GM21825 (cell line): ENCODE measurements around the gene CACHD1.

Source experiments
- ATAC-seq: cut with Tn5 transposase; IDR thresholded peaks from one replicate; pipeline ENCODE4 v1.9.1; 2021; ENCODE audit warnings: mild to moderate bottlenecking, moderate library complexity; ENCODE audit not compliant: unreplicated experiment

CACHD1 gene

DNA sequence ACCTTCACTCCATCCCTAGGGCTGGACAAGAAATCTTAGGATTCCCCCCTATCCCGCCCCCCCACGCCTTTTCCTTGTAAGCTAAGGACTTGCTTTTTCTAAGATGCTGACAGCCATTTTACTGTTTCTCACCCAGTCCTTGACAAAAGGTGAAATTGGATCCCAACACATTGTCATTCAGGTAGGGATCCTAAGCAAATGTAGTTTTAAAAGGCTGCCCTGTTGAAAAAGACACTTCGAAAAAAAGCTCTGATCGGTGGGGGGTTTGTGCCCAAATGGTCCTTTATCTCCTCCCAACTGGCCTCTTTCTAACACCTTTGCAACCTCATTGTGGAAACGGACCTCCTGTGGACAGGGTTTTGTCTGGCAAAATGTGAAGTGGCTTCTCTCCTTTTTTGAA, 2.9 kb downstream of the CACHD1 start:
- ATAC-seq = no peak

- no peak for ATAC-seq
Measured at GRCh38 chr1:64473367-64473766, 3.4 kb downstream of the CACHD1 start.

GRCh38 chr1:64474133-64474532, 4.2 kb downstream of the CACHD1 start:
- no peak for ATAC-seq

GRCh38 chr1:64474665-64475439, 4.9 kb downstream of the CACHD1 start:
- no peak for ATAC-seq

- no peak for ATAC-seq
Measured at GRCh38 chr1:64476251-64476952, 6.5 kb downstream of the CACHD1 start.

- ATAC-seq = no peak
Measured at GRCh38 chr1:64478594-64479470, 8.9 kb downstream of the CACHD1 start.

DNA sequence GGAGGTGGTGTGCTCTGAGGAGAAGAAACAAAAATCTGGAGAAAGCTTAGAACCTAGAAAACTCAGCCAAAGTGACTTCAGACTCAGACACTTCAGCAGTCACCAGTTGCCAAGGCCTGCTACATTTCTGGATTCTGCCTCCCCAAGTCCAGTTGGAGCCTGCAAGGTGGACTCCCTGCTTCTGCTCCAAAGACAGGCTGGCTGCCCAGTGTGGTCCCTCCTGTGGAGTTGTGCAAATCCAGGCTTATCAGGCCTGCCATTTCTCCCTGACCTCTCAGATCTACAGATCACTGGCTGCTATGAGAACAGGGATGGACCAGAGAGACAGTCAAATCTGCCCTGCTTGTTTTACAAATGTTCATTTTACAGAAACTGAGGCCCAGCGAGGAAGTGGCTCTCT, 9.9 kb downstream of the CACHD1 start:
- no peak for ATAC-seq

DNA sequence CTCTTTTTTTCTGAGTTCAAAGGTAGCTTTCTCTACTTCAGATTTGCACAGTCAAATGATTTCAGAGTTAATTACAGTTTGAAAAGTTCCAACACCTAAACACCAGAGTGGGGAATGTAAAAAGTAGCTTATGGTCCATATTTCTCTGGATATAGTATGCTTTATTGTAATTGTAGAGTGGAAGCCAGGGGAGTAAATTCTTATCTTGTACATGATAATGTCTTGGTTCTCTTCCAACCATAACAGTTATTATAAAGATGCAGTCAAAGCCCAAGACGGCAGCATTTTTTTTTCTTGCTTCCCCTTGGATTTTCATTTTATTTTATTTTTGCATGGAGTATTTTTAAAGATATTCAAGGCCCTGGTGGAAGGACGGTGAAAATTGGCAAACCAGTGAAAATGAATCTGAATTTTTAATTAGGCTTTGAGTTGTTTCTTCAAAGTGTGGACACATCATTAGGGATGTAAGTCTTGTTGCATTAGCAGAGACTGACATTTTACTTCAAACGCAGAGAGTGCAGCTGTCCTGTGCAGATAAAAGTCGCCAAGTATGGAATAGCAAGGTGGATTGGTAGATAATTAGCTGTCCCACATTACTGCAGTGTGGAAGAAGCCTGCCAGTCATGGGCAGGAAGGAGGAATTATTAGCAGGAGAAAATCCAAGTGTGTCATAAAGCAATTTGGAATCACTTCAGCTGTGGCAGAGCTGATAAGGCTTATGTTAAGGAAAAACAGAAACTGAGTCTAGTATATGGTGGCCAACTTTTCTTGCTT, 11.3 kb downstream of the CACHD1 start:
- ATAC-seq = no peak

DNA sequence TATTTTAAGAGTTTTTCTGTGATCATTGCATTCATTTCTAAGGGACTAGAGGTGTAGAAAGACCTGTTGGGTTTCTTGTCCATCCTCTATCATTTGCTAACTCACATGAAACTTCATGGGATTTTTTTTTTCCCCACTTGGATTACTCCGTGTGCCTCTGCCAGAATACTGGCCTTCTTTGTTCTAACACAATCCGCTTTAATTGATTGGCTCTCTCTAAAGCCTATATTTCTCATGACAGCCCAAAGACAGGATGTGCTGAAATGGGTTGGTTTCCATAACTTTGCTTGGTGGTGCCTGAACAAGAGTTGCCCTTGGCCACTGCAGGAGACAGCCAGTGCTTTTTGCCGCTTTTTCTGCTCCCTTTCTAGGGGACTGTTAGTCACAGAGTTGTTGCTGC, 12.2 kb downstream of the CACHD1 start:
- no peak for ATAC-seq

DNA sequence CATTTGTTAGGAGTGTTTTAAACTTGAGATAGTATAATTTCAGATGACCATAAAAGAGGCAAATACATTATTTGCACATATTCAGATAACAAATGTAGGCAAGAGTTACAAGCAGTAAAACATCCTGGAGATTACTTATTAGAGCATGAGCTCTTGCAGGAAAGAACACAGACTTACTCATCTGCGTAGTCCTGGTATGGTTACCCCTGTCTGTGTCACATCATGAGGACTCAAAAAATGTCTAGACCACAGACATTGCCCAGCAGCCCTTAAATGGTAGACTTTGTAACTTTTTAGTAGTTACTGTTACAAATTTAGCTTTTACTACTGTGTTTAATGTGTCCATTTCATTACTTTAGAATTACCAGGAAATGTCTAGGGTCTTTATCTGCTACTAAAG, 12.8 kb downstream of the CACHD1 start:
- ATAC-seq = no peak

DNA sequence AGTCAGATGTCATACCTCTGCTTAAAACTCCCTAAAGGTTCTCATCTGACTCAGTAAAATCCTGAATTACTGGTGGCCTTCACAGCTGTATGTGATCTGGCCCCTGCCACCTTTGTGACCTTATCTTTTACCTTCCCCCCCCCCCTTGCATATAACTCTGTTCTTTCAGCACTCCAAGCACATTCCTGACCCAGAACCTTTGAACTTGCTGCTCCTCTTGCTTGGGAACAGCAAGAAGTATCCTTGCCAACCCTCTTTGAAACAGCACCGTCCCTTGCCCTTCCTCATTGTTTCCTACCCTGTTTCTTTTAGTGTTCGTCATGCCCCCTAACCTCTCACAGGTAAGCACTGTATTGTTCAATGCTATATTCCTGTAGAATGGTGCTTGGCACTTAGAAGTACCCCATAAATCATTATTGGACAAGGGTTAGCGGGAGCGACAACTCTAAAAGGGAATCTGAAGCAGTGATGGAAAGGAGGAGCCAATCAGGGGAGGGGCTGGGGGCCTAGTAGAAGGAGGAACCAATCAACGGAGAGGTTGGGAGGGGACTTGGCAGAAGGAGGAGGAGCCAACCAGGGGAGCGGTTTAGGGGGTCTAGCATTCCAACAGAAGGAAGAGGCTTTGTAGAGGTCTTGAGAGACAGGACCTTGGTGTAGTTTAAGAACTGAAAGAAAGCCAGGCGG, 13.9 kb downstream of the CACHD1 start:
- no peak for ATAC-seq

GRCh38 chr1:64484651-64485050, 14.7 kb downstream of the CACHD1 start:
- ATAC-seq = no peak

DNA sequence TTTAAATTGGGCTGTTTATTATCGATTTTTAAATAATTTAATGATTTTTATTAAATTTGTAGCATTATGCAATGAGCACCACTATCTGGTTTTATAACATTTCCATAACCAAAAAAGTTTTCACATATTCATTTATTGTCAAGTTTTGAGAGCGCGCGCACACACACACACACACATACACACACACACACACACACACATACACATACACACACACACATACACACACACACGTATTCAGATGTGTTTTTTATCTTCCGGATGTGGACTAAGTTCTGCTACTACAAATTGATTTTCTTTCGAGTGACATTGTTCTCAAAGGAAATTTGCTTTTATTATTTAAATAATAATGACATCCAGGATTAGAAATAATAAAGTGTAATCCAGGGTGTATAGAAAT, 16.3 kb downstream of the CACHD1 start:
- ATAC-seq = no peak

DNA sequence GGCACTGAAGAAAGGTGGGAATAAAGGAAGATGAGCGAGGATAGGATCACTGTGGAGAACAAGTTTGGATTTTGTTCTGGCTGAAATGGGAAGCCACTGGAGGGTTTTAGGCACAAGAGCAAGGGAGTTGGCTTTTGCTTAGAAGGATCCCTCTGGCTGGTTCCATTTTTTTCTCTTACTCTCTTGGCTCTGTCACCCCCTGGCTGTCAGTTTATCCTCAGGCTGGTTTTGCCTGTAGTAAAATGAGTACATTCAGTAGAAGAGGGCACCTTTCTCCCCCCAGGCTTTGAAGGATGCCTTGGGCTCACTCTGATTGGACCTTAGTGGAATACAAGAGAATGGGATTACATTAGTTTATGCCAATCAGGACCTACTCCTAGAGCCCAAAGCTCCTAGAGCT, 17.1 kb downstream of the CACHD1 start:
- no peak for ATAC-seq

GRCh38 chr1:64488862-64489261, 18.9 kb downstream of the CACHD1 start:
- ATAC-seq = no peak

- ATAC-seq = no peak
Measured at GRCh38 chr1:64489707-64490106, 19.8 kb downstream of the CACHD1 start.

DNA sequence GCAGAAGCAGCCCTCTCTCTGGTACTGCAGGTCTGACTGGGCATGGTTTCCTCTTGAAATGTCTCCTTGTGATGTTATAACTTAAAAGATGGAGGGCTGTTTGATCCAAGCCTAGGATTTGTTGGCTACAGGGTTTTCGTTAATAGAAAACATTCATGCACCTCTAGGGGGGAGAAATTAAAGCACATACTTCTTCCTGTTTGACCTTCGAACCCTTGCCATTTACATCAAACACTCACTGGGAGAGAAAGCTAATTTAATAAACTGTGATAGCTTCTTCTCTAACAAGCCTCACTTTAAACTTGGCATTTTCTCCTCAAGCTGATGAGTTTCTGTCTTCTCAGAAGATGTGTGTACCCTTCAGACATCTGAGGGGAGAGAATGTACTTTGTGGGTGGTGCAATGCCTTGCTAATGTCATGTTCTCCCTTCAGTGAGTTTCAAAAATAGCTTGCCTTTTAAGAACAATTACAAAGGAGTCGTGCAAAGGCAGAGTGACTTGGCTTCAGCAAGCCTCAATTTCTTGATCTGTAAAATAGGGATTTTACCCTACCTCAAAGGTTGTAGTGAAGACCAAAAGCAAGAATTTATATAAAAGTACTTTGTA, 20.4 kb downstream of the CACHD1 start:
- no peak for ATAC-seq

GRCh38 chr1:64492424-64492823, 22.5 kb downstream of the CACHD1 start:
- no peak for ATAC-seq

- no peak for ATAC-seq
Measured at GRCh38 chr1:64493831-64494230, 23.9 kb downstream of the CACHD1 start.

DNA sequence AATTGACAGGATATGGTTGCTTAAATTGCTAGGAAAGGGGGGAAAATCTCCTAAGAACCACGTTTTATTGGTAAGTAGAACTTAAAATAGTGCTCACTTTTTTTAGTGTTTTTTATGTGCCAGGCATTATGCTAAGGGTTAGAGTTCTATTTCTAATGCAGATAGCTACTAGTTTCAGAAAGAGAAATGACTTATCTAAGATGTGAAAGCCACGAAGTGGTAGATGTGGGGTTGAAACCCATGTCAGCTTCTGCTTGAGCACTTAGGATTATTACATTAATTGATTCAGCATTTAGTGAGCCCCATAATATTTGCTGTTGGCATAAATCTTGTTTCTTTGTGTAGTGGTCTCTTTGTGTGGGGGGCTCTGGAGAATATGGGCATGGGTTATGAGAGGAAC, 24.7 kb downstream of the CACHD1 start:
- no peak for ATAC-seq
